SK-N-MC (cell line): ENCODE measurements around the gene YY1AP1.
A peak's percentile ranks its signal among the peaks of the same experiment; 100 is the strongest.
"Not testable (repeated sequence)": the region's sequence is repeated elsewhere in the genome, so short reads cannot be mapped to it uniquely, and the experiment has no call there.

ENCODE experiments used
- DNase-seq: peaks from one replicate; pipeline ENCODE4 v3.0.0-alpha.2; 2011; ENCODE audit warnings: low read depth, low spot score
- H3K27ac ChIP-seq: fragments of 200-600 bp; sonication (generic); 2 replicates; pipeline ENCODE4 v1.5.1; 2016; ENCODE audit warnings: mixed run types
- H3K36me3 ChIP-seq: fragments of 200-600 bp; sonication (generic); 2 replicates; pipeline ENCODE4 v1.6.1; 2017; ENCODE audit warnings: antibody characterized with exemption, low read length, mixed read lengths; ENCODE audit not compliant: insufficient read depth
- H3K4me3 ChIP-seq: fragments of 200-600 bp; sonication (generic); 2 replicates; pipeline ENCODE4 v1.5.1; 2016
- H3K9ac ChIP-seq: fragments of 200-600 bp; sonication (generic); 2 replicates; pipeline ENCODE4 v1.8.0; 2017; ENCODE audit warnings: mixed run types, mixed read lengths; ENCODE audit not compliant: insufficient read length
- H3K9me3 ChIP-seq: fragments of 200-600 bp; sonication (generic); 2 replicates; pipeline ENCODE4 v1.6.1; 2017; ENCODE audit warnings: low read depth, mild to moderate bottlenecking, antibody characterized with exemption, low read length, moderate library complexity, mixed read lengths
- EZH2 ChIP-seq: fragments of 200-600 bp; sonication (generic); IDR thresholded peaks from one replicate; pipeline ENCODE4 v1.6.1; 2017; ENCODE audit warnings: antibody characterized with exemption
- FOXP2 ChIP-seq: optimal IDR thresholded peaks from 2 replicates; pipeline ENCODE3; 2011; ENCODE audit warnings: mild to moderate bottlenecking, moderate library complexity; ENCODE audit not compliant: insufficient read depth; ENCODE audit errors: extremely low read length, control extremely low read depth
- POLR2AphosphoS5 ChIP-seq: IDR thresholded peaks from 2 replicates; pipeline ENCODE4 v1.6.1; 2012; ENCODE audit warnings: mild to moderate bottlenecking, low read depth, low read length, borderline replicate concordance

Gene YY1AP1

GRCh38 chr1:155650231-155650757 lies 38.3 kb downstream of the YY1AP1 start:
- H3K27ac ChIP-seq = 0 out of 2 replicates have a peak overlapping the region, but pooled peaks have one; percentile 3
- TF ChIP-seq POLR2AphosphoS5 = no peak
- no peak for TF ChIP-seq EZH2
- no peak for TF ChIP-seq FOXP2
- H3K9me3 ChIP-seq = no peaks in the 10 kb centered on the region
- no peak overlapping the region for H3K9ac ChIP-seq
- no peak overlapping the region for H3K4me3 ChIP-seq
- no peaks in the 10 kb centered on the region for H3K36me3 ChIP-seq
- no peak for DNase-seq

- Histone ChIP-seq H3K9ac (no peak overlapping the region), H3K36me3 (no peaks in the 10 kb centered on the region), H3K27ac (no peak overlapping the region), H3K4me3 (no peak overlapping the region), H3K9me3 (no peaks in the 10 kb centered on the region)
- no peak for TF ChIP-seq FOXP2
- TF ChIP-seq EZH2 = no peak
- TF ChIP-seq POLR2AphosphoS5 = no peak
- DNase-seq = no peak
Measured at GRCh38 chr1:155649676-155650075, 38.9 kb downstream of the YY1AP1 start.

GRCh38 chr1:155648207-155649147 lies 40.1 kb downstream of the YY1AP1 start:
- no peak for TF ChIP-seq POLR2AphosphoS5
- TF ChIP-seq FOXP2 = no peak
- TF ChIP-seq EZH2 = no peak
- Histone ChIP-seq H3K4me3 (peak overlapping the region; percentile 56), H3K27ac (peak overlapping the region; percentile 80), H3K9me3 (peaks cover 4% of the 10 kb centered on the region; the same call in 1 of the 2 replicates), H3K9ac (no peak overlapping the region), H3K36me3 (no peaks in the 10 kb centered on the region)
- DNase-seq = peak; percentile 80

GRCh38 chr1:155646307-155646706 lies 42.3 kb downstream of the YY1AP1 start:
- no peaks in the 10 kb centered on the region; the same call in 1 of the 2 replicates for H3K36me3 ChIP-seq
- H3K9me3 ChIP-seq = peaks cover 10% of the 10 kb centered on the region; the same call in 1 of the 2 replicates
- TF ChIP-seq FOXP2 (no peak), EZH2 (no peak), POLR2AphosphoS5 (no peak)
- peak overlapping the region; percentile 55 for H3K27ac ChIP-seq
- H3K4me3 ChIP-seq = no peak overlapping the region
- DNase-seq = no peak
- H3K9ac ChIP-seq = no peak overlapping the region

GRCh38 chr1:155645648-155646047 lies 42.9 kb downstream of the YY1AP1 start:
- Histone ChIP-seq H3K36me3 (no peaks in the 10 kb centered on the region; the same call in 1 of the 2 replicates), H3K9ac (no peak overlapping the region), H3K9me3 (peaks cover 10% of the 10 kb centered on the region; the same call in 1 of the 2 replicates), H3K27ac (peak overlapping the region; percentile 55), H3K4me3 (no peak overlapping the region)
- TF ChIP-seq EZH2 (no peak), FOXP2 (no peak), POLR2AphosphoS5 (no peak)
- DNase-seq = no peak

GRCh38 chr1:155645034-155645598 lies 43.5 kb downstream of the YY1AP1 start:
- Histone ChIP-seq H3K9me3 (peaks cover 10% of the 10 kb centered on the region; the same call in 1 of the 2 replicates), H3K27ac (peak overlapping the region; percentile 55)
- TF ChIP-seq EZH2 (no peak), POLR2AphosphoS5 (no peak), FOXP2 (no peak)

GRCh38 chr1:155643230-155643629 lies 45.3 kb downstream of the YY1AP1 start:
- peaks cover 10% of the 10 kb centered on the region; the same call in 1 of the 2 replicates for H3K9me3 ChIP-seq
- no peak overlapping the region for H3K27ac ChIP-seq
- no peak for TF ChIP-seq EZH2
- no peak for TF ChIP-seq FOXP2
- no peak for TF ChIP-seq POLR2AphosphoS5
- no peaks in the 10 kb centered on the region; the same call in 1 of the 2 replicates for H3K36me3 ChIP-seq
- H3K4me3 ChIP-seq = no peak overlapping the region
- H3K9ac ChIP-seq = no peak overlapping the region
- DNase-seq = no peak

More at GRCh38 chr1:155645034-155645598, 43.5 kb downstream of the YY1AP1 start:
- H3K36me3 ChIP-seq = no peaks in the 10 kb centered on the region; the same call in 1 of the 2 replicates
- DNase-seq = no peak
- no peak overlapping the region for H3K9ac ChIP-seq
- no peak overlapping the region for H3K4me3 ChIP-seq

GRCh38 chr1:155642559-155643180 lies 45.9 kb downstream of the YY1AP1 start:
- not testable (repeated sequence) for H3K4me3 ChIP-seq, H3K9ac ChIP-seq, H3K36me3 ChIP-seq, DNase-seq, H3K27ac ChIP-seq
- H3K9me3 ChIP-seq = peaks cover 10% of the 10 kb centered on the region; the same call in 1 of the 2 replicates
